Endometrial microvascular endothelial cells (primary cell): ENCODE results near the gene TDRD12. TPM values are rescaled to one million over a fixed set of nuclear protein-coding genes. Genes with fewer than 3 reads are reported as not detected.
"Not testable (repeated sequence)": the region's sequence is repeated elsewhere in the genome, so short reads cannot be mapped to it uniquely, and the experiment has no call there.

Source experiments
- in situ Hi-C: cut with HindIII; loops from 2 replicates; pipeline ENCODE4 v1.10.0; 2017; ENCODE audit warnings: low sequenced_read_pairs, low pct_unique_long_range_greater_than_20kb; ENCODE audit errors: inconsistent ontology term
- total RNA-seq: library from RNA; depleted of rRNA; stranded (reverse); fragments of >200 nt; gene quantifications from one replicate; pipeline ENCODE4 v1.2.3, GENCODE V29; 2015; ENCODE audit errors: inconsistent ontology term

Gene TDRD12
- total RNA-seq, 1 donor from 2014 or later = not detected

GRCh38 chr19:32787161-32787813 lies 67.7 kb downstream of the TDRD12 start:
- in situ Hi-C loops = not testable (repeated sequence)

GRCh38 chr19:32787895-32788294 lies 68.3 kb downstream of the TDRD12 start:
- in situ Hi-C loops = not testable (repeated sequence)

GRCh38 chr19:32789429-32789828 lies 69.9 kb downstream of the TDRD12 start:
- in situ Hi-C loops = no loop called here

- in situ Hi-C loops = no loop called here
These were observed 78.6 kb downstream of the TDRD12 start for GRCh38 chr19:32798201-32798600.

- in situ Hi-C loops = no loop called here
These were observed 80.6 kb downstream of the TDRD12 start for GRCh38 chr19:32800191-32800590.

- in situ Hi-C loops = no loop called here
These were observed 81.2 kb downstream of the TDRD12 start for GRCh38 chr19:32800754-32801153.

GRCh38 chr19:32802840-32803239 lies 83.3 kb downstream of the TDRD12 start:
- in situ Hi-C loops = no loop called here

GRCh38 chr19:32808236-32808635 lies 88.7 kb downstream of the TDRD12 start:
- in situ Hi-C loops = no loop called here

- in situ Hi-C loops = no loop called here
These were observed 89.7 kb downstream of the TDRD12 start for GRCh38 chr19:32809254-32809653.

GRCh38 chr19:32809754-32810153 lies 90.2 kb downstream of the TDRD12 start:
- in situ Hi-C loops = no loop called here

- in situ Hi-C loops = no loop called here
These were observed 90.9 kb downstream of the TDRD12 start for GRCh38 chr19:32810452-32810851.

GRCh38 chr19:32811151-32811550 lies 91.6 kb downstream of the TDRD12 start:
- in situ Hi-C loops = no loop called here

- in situ Hi-C loops = no loop called here
These were observed 92.5 kb downstream of the TDRD12 start for GRCh38 chr19:32812036-32812435.

- in situ Hi-C loops = no loop called here
These were observed 93.0 kb downstream of the TDRD12 start for GRCh38 chr19:32812571-32812970.

GRCh38 chr19:32813862-32814425 lies 94.4 kb downstream of the TDRD12 start:
- in situ Hi-C loops = no loop called here

- in situ Hi-C loops = no loop called here
These were observed 95.1 kb downstream of the TDRD12 start for GRCh38 chr19:32814624-32815023.

- in situ Hi-C loops = no loop called here
These were observed 97.1 kb downstream of the TDRD12 start for GRCh38 chr19:32816555-32817099.

GRCh38 chr19:32817569-32818476 lies 98.3 kb downstream of the TDRD12 start:
- in situ Hi-C loops = no loop called here

GRCh38 chr19:32818536-32818935 lies 99.0 kb downstream of the TDRD12 start:
- in situ Hi-C loops = no loop called here
